Measurements from ENCODE around the gene SLC39A1. TPM values are rescaled to one million over a fixed set of nuclear protein-coding genes. Genes with fewer than 3 reads are reported as not detected.

The SLC39A1 gene
- total RNA-seq, 1 donor from 2014 or later, result 86.3 TPM

- DNase-seq (ENCODE audit: low spot score in 2 of 2), result no peak
- no peak overlapping the region for H3K4me3 ChIP-seq
- intact Hi-C loops (cut with DNase I), result no loop called here
- H3K36me3 ChIP-seq, result peaks cover 76 to 89% of the 10 kb centered on the region in 2 donors
- no peak for TF ChIP-seq CTCF (IDR thresholded peaks at IDR 0.05)
- no peaks in the 10 kb centered on the region for H3K4me1 ChIP-seq
- no peaks in the 10 kb centered on the region for H3K9me3 ChIP-seq
- H3K27ac ChIP-seq, result no peak overlapping the region
- no peaks in the 10 kb centered on the region for H3K27me3 ChIP-seq
Observed at GRCh38 chr1:153934746-153935145, 28.6 kb downstream of the SLC39A1 start.

DNA sequence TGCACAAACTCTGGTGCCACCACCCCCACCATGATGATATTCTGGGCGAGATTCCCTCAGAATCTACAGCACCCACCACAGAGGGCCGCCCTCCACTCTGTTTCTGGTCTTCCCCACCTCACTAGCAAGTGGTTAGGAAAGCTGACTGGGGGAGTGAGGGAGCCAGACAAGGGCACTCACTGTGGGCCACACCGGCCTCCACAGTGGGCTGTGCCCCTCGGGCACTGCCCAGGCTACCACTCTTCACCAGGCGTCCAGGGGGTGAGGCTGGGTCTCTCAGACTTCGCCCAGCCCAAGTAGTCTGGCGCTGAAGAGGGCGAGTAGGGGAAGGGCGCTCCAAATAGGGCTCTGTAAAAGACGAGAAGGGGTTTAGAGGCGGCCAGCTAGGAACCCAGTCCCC, 29.4 kb downstream of the SLC39A1 start:
- H3K27me3 ChIP-seq, result no peaks in the 10 kb centered on the region
- DNase-seq (ENCODE audit: low spot score in 2 of 2), result no peak
- intact Hi-C loops (cut with DNase I), result no loop called here

GRCh38 chr1:153933430-153933829, 29.9 kb downstream of the SLC39A1 start:
- Histone ChIP-seq H3K27ac (no peak overlapping the region), H3K4me3 (no peak overlapping the region), H3K36me3 (peaks cover 70 to 78% of the 10 kb centered on the region in 2 donors), H3K27me3 (no peaks in the 10 kb centered on the region), H3K4me1 (no peaks in the 10 kb centered on the region), H3K9me3 (no peaks in the 10 kb centered on the region)
- no peak for DNase-seq (ENCODE audit: low spot score in 2 of 2)
- intact Hi-C loops (cut with DNase I), result no loop called here
- no peak for TF ChIP-seq CTCF (IDR thresholded peaks at IDR 0.05)

More for the DNA sequence above, 29.4 kb downstream of the SLC39A1 start:
- H3K4me1 ChIP-seq, result no peaks in the 10 kb centered on the region
- H3K36me3 ChIP-seq, result peaks cover 70 to 82% of the 10 kb centered on the region in 2 donors
- no peak overlapping the region for H3K4me3 ChIP-seq
- no peaks in the 10 kb centered on the region for H3K9me3 ChIP-seq
- TF ChIP-seq CTCF (IDR thresholded peaks at IDR 0.05), result no peak
- H3K27ac ChIP-seq, result no peak overlapping the region

DNA sequence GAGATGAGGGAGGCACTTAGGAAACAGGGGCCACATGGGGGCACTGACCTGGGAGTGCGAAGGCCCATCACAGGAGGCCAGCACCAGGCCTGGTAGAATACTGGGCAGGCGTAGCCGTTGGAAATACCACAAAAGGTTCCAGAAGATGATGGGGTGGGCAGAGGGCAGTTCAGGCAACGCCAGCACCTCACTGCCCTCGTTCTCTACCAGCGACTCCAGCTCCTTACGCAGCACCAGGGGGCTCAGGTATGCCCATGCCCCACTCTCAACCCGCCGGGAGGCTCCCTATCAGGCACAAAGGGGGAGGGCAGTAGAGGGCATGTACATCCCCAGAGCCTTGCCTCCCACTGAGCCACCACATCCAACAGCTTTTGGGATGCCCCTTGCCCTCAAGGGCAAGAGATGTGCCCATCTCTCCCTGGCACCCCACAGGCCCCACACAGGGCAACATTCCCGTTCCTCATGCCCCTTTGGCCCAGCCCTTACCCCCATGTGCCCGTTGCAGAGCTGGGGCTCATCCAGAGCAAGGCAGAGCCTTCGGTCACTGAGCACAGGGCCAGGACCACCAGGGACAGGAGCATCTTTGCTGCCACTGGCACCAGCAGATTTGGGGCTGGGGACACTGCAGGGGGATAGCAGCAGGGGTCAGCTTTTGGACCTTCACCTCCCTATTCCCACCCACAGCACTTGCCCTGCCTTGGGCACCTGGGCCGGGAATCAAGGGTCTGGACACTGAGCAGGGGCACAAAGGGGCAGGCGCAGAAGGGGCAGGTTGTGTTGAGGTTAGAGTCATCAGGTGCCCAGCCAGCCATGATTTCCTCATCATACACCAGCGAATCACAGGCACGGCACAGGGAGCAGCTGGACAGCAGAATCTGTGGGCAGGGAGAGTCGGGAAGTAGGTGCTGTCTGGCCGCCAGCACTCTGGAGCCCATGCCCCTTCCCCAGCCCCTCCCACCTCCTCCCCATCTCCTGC, 30.9 kb downstream of the SLC39A1 start:
- Histone ChIP-seq H3K27ac (no peak overlapping the region), H3K36me3 (peaks cover 63 to 71% of the 10 kb centered on the region in 2 donors), H3K27me3 (no peaks in the 10 kb centered on the region), H3K4me1 (no peaks in the 10 kb centered on the region), H3K9me3 (no peaks in the 10 kb centered on the region), H3K4me3 (no peak overlapping the region)
- TF ChIP-seq CTCF (IDR thresholded peaks at IDR 0.05), result no peak
- intact Hi-C loops (cut with DNase I), result no loop called here
- DNase-seq (ENCODE audit: low spot score in 2 of 2), result no peak

- no peak overlapping the region for H3K4me3 ChIP-seq
- H3K9me3 ChIP-seq, result no peaks in the 10 kb centered on the region
- H3K27me3 ChIP-seq, result no peaks in the 10 kb centered on the region
- H3K36me3 ChIP-seq, result peaks cover 42 to 49% of the 10 kb centered on the region in 2 donors
- intact Hi-C loops (cut with DNase I), result no loop called here
- no peak overlapping the region for H3K27ac ChIP-seq
- DNase-seq (ENCODE audit: low spot score in 2 of 2), result no peak
- no peak for TF ChIP-seq CTCF (IDR thresholded peaks at IDR 0.05)
- H3K4me1 ChIP-seq, result no peaks in the 10 kb centered on the region
Observed at GRCh38 chr1:153929981-153930948, 33.1 kb downstream of the SLC39A1 start.
